GM23338 (cell line): ENCODE results near the gene TMCO4. TPM values are rescaled to one million over a fixed set of nuclear protein-coding genes. Genes with fewer than 3 reads are reported as not detected.

ENCODE experiments used
- ATAC-seq: fragments of 200-7000 bp; cut with Tn5 transposase; 3 replicates; pipeline ENCODE4 v1.9.1; 2020
- DNase-seq: peaks from one replicate; pipeline ENCODE4 v3.0.0-alpha.2; 2015; ENCODE audit warnings: low spot score
- H2AFZ ChIP-seq: fragments of 200-600 bp; sonication (generic); 2 replicates; pipeline ENCODE4 v1.8.0; 2016; ENCODE audit warnings: antibody characterized with exemption, mild to moderate bottlenecking, moderate library complexity
- H3F3A ChIP-seq: fragments of 200-600 bp; sonication (generic); replicated peaks from 2 replicates; pipeline ENCODE4 v1.8.0; 2017; ENCODE audit warnings: antibody characterized with exemption, mixed run types, low read depth
- H3K27ac ChIP-seq: fragments of 200-600 bp; sonication (generic); 2 replicates; pipeline ENCODE4 v1.6.1; 2016; ENCODE audit warnings: low read depth
- H3K27me3 ChIP-seq: fragments of 200-600 bp; sonication (generic); 2 replicates; pipeline ENCODE4 v1.8.0; 2016; ENCODE audit warnings: mild to moderate bottlenecking, mixed run types, moderate library complexity; ENCODE audit not compliant: insufficient read depth
- H3K36me3 ChIP-seq: fragments of 200-600 bp; sonication (generic); 2 replicates; pipeline ENCODE4 v1.8.0; 2016; ENCODE audit warnings: mild to moderate bottlenecking; ENCODE audit not compliant: insufficient read depth
- H3K4me1 ChIP-seq: fragments of 200-600 bp; sonication (generic); 2 replicates; pipeline ENCODE4 v1.8.0; 2016; ENCODE audit warnings: mild to moderate bottlenecking, moderate library complexity; ENCODE audit not compliant: insufficient read depth
- H3K4me2 ChIP-seq: fragments of 200-600 bp; sonication (generic); 2 replicates; pipeline ENCODE4 v1.7.1; 2017; ENCODE audit warnings: mixed run types
- H3K4me3 ChIP-seq: fragments of 200-600 bp; sonication (generic); 2 replicates; pipeline ENCODE4 v1.6.1; 2016; ENCODE audit warnings: mixed run types
- H3K79me2 ChIP-seq: fragments of 200-600 bp; sonication (generic); replicated peaks from 2 replicates; pipeline ENCODE4 v1.8.0; 2017; ENCODE audit warnings: mild to moderate bottlenecking; ENCODE audit not compliant: insufficient read depth
- H3K9me2 ChIP-seq: fragments of 200-600 bp; sonication (generic); 2 replicates; pipeline ENCODE4 v1.8.0; 2017; ENCODE audit not compliant: insufficient read depth
- H4K20me1 ChIP-seq: fragments of 200-600 bp; sonication (generic); replicated peaks from 2 replicates; pipeline ENCODE4 v1.8.0; 2017; ENCODE audit warnings: mild to moderate bottlenecking; ENCODE audit not compliant: insufficient read depth
- H3K27ac Mint-ChIP-seq: 2 replicates; pipeline ENCODE4 v1.8.0; 2020; ENCODE audit warnings: inconsistent platforms, mild to moderate bottlenecking, moderate library complexity, mixed read lengths
- H3K27me3 Mint-ChIP-seq: 3 replicates; pipeline ENCODE4 v1.8.0; 2022; ENCODE audit warnings: low read depth, mild to moderate bottlenecking, moderate library complexity, mixed read lengths, inconsistent platforms; ENCODE audit not compliant: insufficient read depth, poor library complexity
- H3K36me3 Mint-ChIP-seq: 3 replicates; pipeline ENCODE4 v1.8.0; 2021; ENCODE audit warnings: low read depth, mild to moderate bottlenecking, inconsistent platforms, moderate library complexity, mixed read lengths
- H3K4me1 Mint-ChIP-seq: 3 replicates; pipeline ENCODE4 v1.8.0; 2020; ENCODE audit warnings: mild to moderate bottlenecking, inconsistent platforms, mixed read lengths
- H3K4me3 Mint-ChIP-seq: 3 replicates; pipeline ENCODE4 v1.8.0; 2021; ENCODE audit warnings: moderate library complexity, mild to moderate bottlenecking, inconsistent platforms, mixed read lengths
- H3K9me3 Mint-ChIP-seq: 3 replicates; pipeline ENCODE4 v1.8.0; 2020; ENCODE audit warnings: moderate library complexity, mild to moderate bottlenecking, inconsistent platforms, mixed read lengths
- ZNF114 ChIP-seq: fragments of 250-450 bp; sonication (Bioruptor Pico); IDR thresholded peaks from 2 replicates; pipeline ENCODE4 v1.5.0; 2020; ENCODE audit warnings: mild to moderate bottlenecking, moderate library complexity
- ZNF462 ChIP-seq: fragments of 250-450 bp; sonication (Bioruptor Pico); IDR thresholded peaks from 2 replicates; pipeline ENCODE4 v1.5.0; 2020; ENCODE audit warnings: mild to moderate bottlenecking, moderate library complexity
- polyA plus RNA-seq: library from polyadenylated mRNA; unstranded; fragments of >200 nt; fragmentation: Nextera tagmentation; extraction: Ambion mirVana; gene quantifications from 2 replicates; pipeline ENCODE4 v1.2.1, GENCODE V29; 2016
- total RNA-seq: library from RNA; depleted of rRNA; stranded (reverse); fragments of >200 nt; shearing (Covaris generic); gene quantifications from 2 replicates; pipeline ENCODE4 v1.2.3, GENCODE V29; 2014

The TMCO4 gene
- total and polyA plus RNA-seq, 2 experiments from 2014 or later, result 2.6 to 6.9 TPM

GRCh38 chr1:19709260-19709793, 90.4 kb downstream of the TMCO4 start:
- H3K4me1 Mint-ChIP-seq, result peaks cover 11% of the 10 kb centered on the region

More at GRCh38 chr1:19709260-19709793, 90.4 kb downstream of the TMCO4 start:
- Mint-ChIP-seq H3K36me3 (no peaks in the 10 kb centered on the region), H3K4me3 (no peak overlapping the region), H3K27ac (no peak overlapping the region), H3K9me3 (no peaks in the 10 kb centered on the region), H3K27me3 (peaks cover 5% of the 10 kb centered on the region)
- no peaks in the 10 kb centered on the region for H4K20me1 ChIP-seq
- no peak for ATAC-seq
- H3K4me2 ChIP-seq, result no peak overlapping the region
- H3K27ac ChIP-seq, result no peak overlapping the region
- H2AFZ ChIP-seq, result no peak overlapping the region
- peaks cover under 1% of the 10 kb centered on the region; the same call in 1 of the 2 replicates for H3K4me1 ChIP-seq
- H3K27me3 ChIP-seq, result no peaks in the 10 kb centered on the region
- H3K9me2 ChIP-seq, result no peaks in the 10 kb centered on the region
- no peak overlapping the region for H3K4me3 ChIP-seq
- no peaks in the 10 kb centered on the region for H3K79me2 ChIP-seq
- TF ChIP-seq ZNF462 (CRISPR knock-in tag) (no peak), ZNF114 (CRISPR knock-in tag) (no peak)
- H3F3A ChIP-seq, result no peaks in the 10 kb centered on the region
- DNase-seq, result no peak
- no peaks in the 10 kb centered on the region for H3K36me3 ChIP-seq
